ENCODE results near the gene ACTR1B. TPM values are rescaled to one million over a fixed set of nuclear protein-coding genes. Genes with fewer than 3 reads are reported as not detected.
"Not testable (repeated sequence)": the region's sequence is repeated elsewhere in the genome, so short reads cannot be mapped to it uniquely, and the experiment has no call there.

ACTR1B gene
- total and polyA plus RNA-seq, 5 experiments from 2014 or later = 11.7 to 97.8 (median 17.9) TPM

GRCh38 chr2:97625354-97626048 is 38.3 kb downstream of the ACTR1B start:
- H3K27ac Mint-ChIP-seq, POLR2A ChIA-PET, H3K36me3 Mint-ChIP-seq, DNase-seq, H3K4me1 Mint-ChIP-seq, H3K9me3 Mint-ChIP-seq, ATAC-seq, H3K27me3 Mint-ChIP-seq, H3K4me3 Mint-ChIP-seq: not testable (repeated sequence)

GRCh38 chr2:97622976-97623375 is 40.9 kb downstream of the ACTR1B start:
- ATAC-seq, H3K36me3 Mint-ChIP-seq, H3K4me3 Mint-ChIP-seq, H3K27me3 Mint-ChIP-seq, DNase-seq, POLR2A ChIA-PET, H3K4me1 Mint-ChIP-seq, H3K9me3 Mint-ChIP-seq: not testable (repeated sequence)
- peak overlapping the region in 1 of 10 donors; percentile 43 for H3K27ac Mint-ChIP-seq

- H3K27me3 Mint-ChIP-seq, H3K36me3 Mint-ChIP-seq, DNase-seq, ATAC-seq, POLR2A ChIA-PET, H3K4me3 Mint-ChIP-seq, H3K4me1 Mint-ChIP-seq, H3K9me3 Mint-ChIP-seq: not testable (repeated sequence)
- H3K27ac Mint-ChIP-seq = peak overlapping the region in 1 of 10 donors; percentile 5
Observed at GRCh38 chr2:97620492-97620891, 43.4 kb downstream of the ACTR1B start.

GRCh38 chr2:97618939-97619827 is 44.7 kb downstream of the ACTR1B start:
- H3K27ac Mint-ChIP-seq, H3K9me3 Mint-ChIP-seq, H3K4me1 Mint-ChIP-seq, H3K4me3 Mint-ChIP-seq, H3K36me3 Mint-ChIP-seq, H3K27me3 Mint-ChIP-seq, POLR2A ChIA-PET, DNase-seq: not testable (repeated sequence)
- ATAC-seq = peak; percentile 25 to 57

GRCh38 chr2:97617911-97618310 is 45.9 kb downstream of the ACTR1B start:
- H3K4me3 Mint-ChIP-seq = no peak overlapping the region
- H3K27ac Mint-ChIP-seq = no peak overlapping the region

GRCh38 chr2:97615746-97616145 is 48.1 kb downstream of the ACTR1B start:
- H3K4me1 Mint-ChIP-seq, H3K36me3 Mint-ChIP-seq, H3K4me3 Mint-ChIP-seq, H3K27ac Mint-ChIP-seq, POLR2A ChIA-PET, H3K9me3 Mint-ChIP-seq, ATAC-seq, DNase-seq, H3K27me3 Mint-ChIP-seq: not testable (repeated sequence)

More at GRCh38 chr2:97617911-97618310, 45.9 kb downstream of the ACTR1B start:
- ATAC-seq = no peak
- Mint-ChIP-seq H3K27me3 (peaks cover 0 to 2% (median 0%) of the 10 kb centered on the region in 5 donors), H3K36me3 (no peaks in the 10 kb centered on the region), H3K9me3 (no peaks in the 10 kb centered on the region), H3K4me1 (no peaks in the 10 kb centered on the region)
- no peak for DNase-seq
- POLR2A ChIA-PET = no interaction called here

GRCh38 chr2:97611895-97612294 is 51.9 kb downstream of the ACTR1B start:
- H3K4me3 Mint-ChIP-seq, ATAC-seq, H3K4me1 Mint-ChIP-seq, POLR2A ChIA-PET, H3K27me3 Mint-ChIP-seq, H3K27ac Mint-ChIP-seq, H3K9me3 Mint-ChIP-seq, DNase-seq, H3K36me3 Mint-ChIP-seq: not testable (repeated sequence)

GRCh38 chr2:97608745-97609144 is 55.1 kb downstream of the ACTR1B start:
- DNase-seq, H3K36me3 Mint-ChIP-seq, H3K27ac Mint-ChIP-seq, H3K27me3 Mint-ChIP-seq, H3K9me3 Mint-ChIP-seq, H3K4me3 Mint-ChIP-seq, POLR2A ChIA-PET, ATAC-seq, H3K4me1 Mint-ChIP-seq: not testable (repeated sequence)

Other genes starting within 250 kb of the ACTR1B start
- gene ANKRD36B, start 74.2 kb downstream of the ACTR1B start, total RNA-seq = 10 to 100 TPM; 76.4 to 78.7 TPM
- 10 to 100 TPM in 2 of 3 donors, 1 to 10 TPM in 1; 8.1 to 14.8 (median 14.3) TPM for gene ANKRD36B, start 74.2 kb downstream of the ACTR1B start, polyA plus RNA-seq
- gene COX5B, start 18.0 kb downstream of the ACTR1B start, total RNA-seq = 100 to 1,000 TPM; 119 to 125 TPM
- gene COX5B, start 18.0 kb downstream of the ACTR1B start, polyA plus RNA-seq = 100 to 1,000 TPM; 321 to 373 (median 350) TPM
- 10 to 100 TPM; 18.2 to 21.2 TPM for gene C2orf92, start 5.7 kb upstream of the ACTR1B start, total RNA-seq
- gene C2orf92, start 5.7 kb upstream of the ACTR1B start, polyA plus RNA-seq = 1 to 10 TPM in 1 of 3 donors, under 1 TPM in 2; 0.35 to 1.5 (median 0.68) TPM
- 100 to 1,000 TPM; 490 to 503 TPM for gene ZAP70, start 49.5 kb upstream of the ACTR1B start, total RNA-seq
- gene ZAP70, start 49.5 kb upstream of the ACTR1B start, polyA plus RNA-seq = 100 to 1,000 TPM; 131 to 168 (median 149) TPM

All from naive thymus-derived CD8-positive, alpha-beta T cell (primary cell).